HCT116 (cell line): Measurements from ENCODE around the gene HRNR. TPM values are rescaled to one million over a fixed set of nuclear protein-coding genes. Genes with fewer than 3 reads are reported as not detected.

Experiments used
- ATAC-seq: fragments of 200-7000 bp; cut with Tn5 transposase; 2 replicates; pipeline ENCODE4 v1.9.1; 2020; ENCODE audit warnings: mild to moderate bottlenecking, moderate library complexity
- BruUV-seq: library from RNA; stranded (reverse); fragments of 400-500 nt; replicated peaks from 2 replicates; lab custom pipeline; 2021; lab: Mats Ljungman, UMichigan
- CTCF ChIA-PET: fragments of 300-600 bp; sonication (Branson Sonifier 250); formaldehyde crosslinking; loops from one replicate; lab custom pipeline; 2021; ENCODE audit warnings: antibody characterized with exemption; lab: Charles Lee
- POLR2A ChIA-PET: fragments of 300-600, 350-600 bp; sonication (Branson Sonifier 250); formaldehyde crosslinking; loops from one replicate; lab custom pipeline; 2021; ENCODE audit warnings: antibody characterized with exemption; lab: Charles Lee
- RAD21 ChIA-PET, 2 experiments: fragments of 300-600 bp; sonication (Branson Sonifier 250); formaldehyde crosslinking; loops; one replicate each; lab custom pipeline; 2023; ENCODE audit warnings: low total read pairs in 2 of 2; ENCODE audit not compliant: uncharacterized antibody in 2 of 2, unreplicated experiment in 2 of 2, low non-redundant PET in 1 of 2; lab: Charles Lee
- DNase-seq: peaks from one replicate; pipeline ENCODE4 v3.0.0-alpha.2; 2010; ENCODE audit warnings: low read depth, low spot score
- H2AFZ ChIP-seq: fragments of 200-600 bp; shearing (Covaris generic), sonication (generic); 2 replicates; pipeline ENCODE4 v1.6.1; 2017; ENCODE audit warnings: low read depth, mixed run types, mixed read lengths, antibody characterized with exemption, low read length; ENCODE audit not compliant: poor library complexity, severe bottlenecking
- H3K27ac ChIP-seq: 2 replicates; pipeline ENCODE4 v1.5.1; 2012; ENCODE audit warnings: low read depth, low read length
- H3K27me3 ChIP-seq: fragments of 200-600 bp; sonication (generic); 2 replicates; pipeline ENCODE4 v1.6.1; 2016; ENCODE audit warnings: mixed run types, low read length, mixed read lengths; ENCODE audit not compliant: insufficient read depth
- H3K36me3 ChIP-seq, 2 experiments: fragments of 200-500 bp in 1 of 2; fragments of 200-600 bp in 1 of 2; sonication (Bioruptor generic) in 1 of 2; sonication (generic) in 1 of 2; 2 replicates each; pipeline versions ENCODE4 v1.5.1 to v1.6.1; 2014 to 2016; ENCODE audit warnings: low read length in 2 of 2, inconsistent platforms in 1 of 2, mixed read lengths in 1 of 2, mixed run types in 1 of 2; ENCODE audit not compliant: insufficient read depth in 2 of 2, control insufficient read depth in 1 of 2
- H3K4me1 ChIP-seq, 2 experiments: fragments of 200-600 bp in 1 of 2; sonication (generic) in 1 of 2; 2 replicates each; pipeline versions ENCODE4 v1.5.1 to v1.6.1; 2012 to 2017; ENCODE audit warnings: low read length in 2 of 2, inconsistent platforms in 1 of 2, mild to moderate bottlenecking in 1 of 2, mixed read lengths in 1 of 2, mixed run types in 1 of 2, moderate library complexity in 1 of 2; ENCODE audit not compliant: insufficient read depth in 2 of 2, control insufficient read depth in 1 of 2
- H3K4me2 ChIP-seq: fragments of 200-600 bp; sonication (generic); 2 replicates; pipeline ENCODE4 v1.6.1; 2017; ENCODE audit warnings: mixed run types, low read length, mixed read lengths
- H3K4me3 ChIP-seq, 2 experiments: fragments of 200-600 bp in 1 of 2; sonication (generic) in 1 of 2; replicated peaks in 1 of 2; 2 replicates each; pipeline ENCODE4 v1.5.1; 2011 to 2016; ENCODE audit warnings: low read length in 2 of 2, control low read depth in 1 of 2, low read depth in 1 of 2, mild to moderate bottlenecking in 1 of 2, mixed read lengths in 1 of 2, mixed run types in 1 of 2
- H3K79me2 ChIP-seq: fragments of 200-600 bp; sonication (generic); 2 replicates; pipeline ENCODE4 v1.6.1; 2017; ENCODE audit warnings: mild to moderate bottlenecking, mixed run types, low read length, moderate library complexity, mixed read lengths; ENCODE audit not compliant: insufficient read depth
- H3K9ac ChIP-seq: fragments of 200-600 bp; sonication (generic); 2 replicates; pipeline ENCODE4 v1.6.1; 2016; ENCODE audit warnings: low read length, mixed read lengths
- H3K9me2 ChIP-seq: fragments of 200-600 bp; sonication (generic), shearing (Covaris generic); 2 replicates; pipeline ENCODE4 v1.6.1; 2017; ENCODE audit warnings: mixed run types, mild to moderate bottlenecking, moderate library complexity; ENCODE audit not compliant: insufficient read depth
- H3K9me3 ChIP-seq, 2 experiments: fragments of 200-500 bp in 1 of 2; fragments of 200-600 bp in 1 of 2; sonication (Bioruptor generic) in 1 of 2; sonication (generic) in 1 of 2; 2 replicates each; pipeline ENCODE4 v1.6.1; 2014 to 2017; ENCODE audit warnings: low read length in 2 of 2, mixed read lengths in 2 of 2, inconsistent platforms in 1 of 2, low read depth in 1 of 2, mild to moderate bottlenecking in 1 of 2, mixed run types in 1 of 2, moderate library complexity in 1 of 2; ENCODE audit not compliant: control insufficient read depth in 1 of 2, insufficient read depth in 1 of 2
- H4K20me1 ChIP-seq: fragments of 200-600 bp; sonication (generic), shearing (Covaris generic); 2 replicates; pipeline ENCODE4 v1.6.1; 2017; ENCODE audit warnings: mixed run types, mild to moderate bottlenecking, moderate library complexity; ENCODE audit not compliant: insufficient read depth
- ATF3 ChIP-seq: IDR thresholded peaks from 2 replicates; pipeline ENCODE4 v1.6.1; 2012
- CBX3 ChIP-seq: IDR thresholded peaks from 2 replicates; pipeline ENCODE4 v1.6.1; 2012; ENCODE audit warnings: low read depth
- CEBPB ChIP-seq: IDR thresholded peaks from 2 replicates; pipeline ENCODE4 v1.6.1; 2012; ENCODE audit warnings: low read depth
- CTCF ChIP-seq, 3 experiments: fragments of 200-600 bp in 1 of 3; sonication (generic) in 1 of 3; IDR thresholded peaks in 2 of 3; conservative IDR thresholded peaks in 1 of 3; 2 replicates each; pipeline ENCODE4 v1.5.1; 2012 to 2017; ENCODE audit warnings: low read depth in 2 of 3, low read length in 2 of 3, antibody characterized with exemption in 1 of 3, borderline replicate concordance in 1 of 3, control low read depth in 1 of 3, mild to moderate bottlenecking in 1 of 3, mixed read lengths in 1 of 3, mixed run types in 1 of 3, moderate library complexity in 1 of 3; ENCODE audit not compliant: insufficient read depth in 1 of 3
- ELF1 ChIP-seq: IDR thresholded peaks from 2 replicates; pipeline ENCODE4 v1.6.1; 2012; ENCODE audit warnings: low read depth, borderline replicate concordance
- EZH2 ChIP-seq: fragments of 200-600 bp; sonication (generic); IDR thresholded peaks from 2 replicates; pipeline ENCODE4 v1.6.1; 2017; ENCODE audit warnings: antibody characterized with exemption, mixed run types
- FOSL1 ChIP-seq: IDR thresholded peaks from 2 replicates; pipeline ENCODE4 v1.6.1; 2012; ENCODE audit warnings: low read depth
- JUND ChIP-seq: IDR thresholded peaks from 2 replicates; pipeline ENCODE4 v1.6.1; 2012
- POLR2A ChIP-seq: IDR thresholded peaks from 2 replicates; pipeline ENCODE4 v1.7.0; 2011; ENCODE audit warnings: borderline replicate concordance; ENCODE audit not compliant: insufficient read depth, insufficient read length; ENCODE audit errors: extremely low read depth
- RAD21 ChIP-seq: IDR thresholded peaks from 2 replicates; pipeline ENCODE4 v1.6.1; 2012; ENCODE audit warnings: low read depth, mild to moderate bottlenecking
- REST ChIP-seq: IDR thresholded peaks from 2 replicates; pipeline ENCODE4 v1.6.1; 2012; ENCODE audit warnings: low read depth
- SIN3A ChIP-seq: IDR thresholded peaks from 2 replicates; pipeline ENCODE4 v1.6.1; 2012; ENCODE audit warnings: low read depth
- SP1 ChIP-seq: IDR thresholded peaks from 2 replicates; pipeline ENCODE4 v1.6.1; 2012; ENCODE audit warnings: low read depth
- SRF ChIP-seq: IDR thresholded peaks from 2 replicates; pipeline ENCODE4 v1.6.1; 2012; ENCODE audit warnings: low read depth
- YY1 ChIP-seq: IDR thresholded peaks from 2 replicates; pipeline ENCODE4 v1.6.1; 2011; ENCODE audit warnings: low read length, low read depth, moderate library complexity, mild to moderate bottlenecking; ENCODE audit not compliant: insufficient replicate concordance; ENCODE audit errors: extremely low read depth
- ZBTB33 ChIP-seq: IDR thresholded peaks from 2 replicates; pipeline ENCODE4 v1.6.1; 2011; ENCODE audit warnings: mild to moderate bottlenecking, low read length, moderate library complexity; ENCODE audit not compliant: insufficient replicate concordance; ENCODE audit errors: extremely low read depth
- ZFX ChIP-seq: fragments of 450-650 bp; IDR thresholded peaks from 2 replicates; pipeline ENCODE4 v1.6.1; 2017
- ZNF274 ChIP-seq: fragments of 200-500 bp; sonication (Bioruptor generic); IDR thresholded peaks from 2 replicates; pipeline ENCODE4 v1.6.1; 2014; ENCODE audit warnings: mild to moderate bottlenecking, low read depth, low read length, inconsistent platforms
- intact Hi-C: fragments of 100-400 bp; cut with micrococcal nuclease; formaldehyde crosslinking; loops from 2 replicates; pipeline ENCODE4 v1.10.0; 2022
- total RNA-seq: library from RNA; stranded (reverse); gene quantifications from one replicate; pipeline ENCODE4 v1.2.1, GENCODE V29; 2021; ENCODE audit not compliant: unreplicated experiment

The HRNR gene
- total RNA-seq, 1 experiment from 2014 or later = not detected

- RAD21 ChIA-PET = no interaction called here
- H3K4me2 ChIP-seq = no peak overlapping the region
- H3K9me3 ChIP-seq = no peaks in the 10 kb centered on the region
- no peaks in the 10 kb centered on the region for H3K36me3 ChIP-seq
- no peak overlapping the region for H3K9ac ChIP-seq
- no peaks in the 10 kb centered on the region for H3K79me2 ChIP-seq
- POLR2A ChIA-PET = no interaction called here
- no peak overlapping the region for H3K27ac ChIP-seq
- no peaks in the 10 kb centered on the region for H3K4me1 ChIP-seq
- TF ChIP-seq ZNF274 (no peak), FOSL1 (no peak), CEBPB (no peak), REST (no peak), JUND (no peak), SRF (no peak), YY1 (no peak), SIN3A (no peak), ZFX (no peak), ATF3 (no peak), ZBTB33 (no peak), RAD21 (peak; percentile 88), CBX3 (no peak), ELF1 (no peak), CTCF (IDR thresholded peaks at IDR 0.05 in 2 of 3, conservative IDR thresholded peaks at IDR 0.05 in 1 of 3; ENCODE audit: borderline replicate concordance in 1 of 3, insufficient read depth in 1 of 3, low read depth in 2 of 3, low read length in 2 of 3) (peak; percentile 67 to 83 (median 82)), SP1 (no peak), EZH2 (no peak), POLR2A (no peak)
- peak; percentile 66 for ATAC-seq
- DNase-seq = peak; percentile 63
- peaks cover 6% of the 10 kb centered on the region; the same call in 1 of the 2 replicates for H3K27me3 ChIP-seq
- intact Hi-C loops = loop anchor here (1.0 to 5.0 kb wide), 5 partner anchors 37 to 343 kb away; no protein-coding TSS in a partner anchor
- no TSS peak for BruUV-seq
- no peaks in the 10 kb centered on the region for H3K9me2 ChIP-seq
- no peak overlapping the region for H3K4me3 ChIP-seq
- CTCF ChIA-PET = interaction anchor here (0.9 to 8.9 kb wide), 4 partner anchors 136 to 269 kb away, joined by 3 to 143 read pairs (median 4); no protein-coding TSS in a partner anchor
- H4K20me1 ChIP-seq = no peaks in the 10 kb centered on the region
- H2AFZ ChIP-seq = peak overlapping the region; percentile 74
Observed at GRCh38 chr1:152189657-152190442, 34.1 kb downstream of the HRNR start.
